HG02870 (cell line): ENCODE data around the gene ENTPD1.
"Not testable (repeated sequence)": the region's sequence is repeated elsewhere in the genome, so short reads cannot be mapped to it uniquely, and the experiment has no call there.

Source experiments
- ATAC-seq: cut with Tn5 transposase; IDR thresholded peaks from one replicate; pipeline ENCODE4 v1.9.1; 2021; ENCODE audit warnings: mild to moderate bottlenecking, moderate library complexity; ENCODE audit not compliant: unreplicated experiment

Gene ENTPD1

GRCh38 chr10:95758351-95759025 is 2.5 kb downstream of the ENTPD1 start:
- ATAC-seq: peak; percentile 46

GRCh38 chr10:95759233-95759826 is 3.4 kb downstream of the ENTPD1 start:
- no peak for ATAC-seq

- no peak for ATAC-seq
Observed at GRCh38 chr10:95761939-95762492, 6.1 kb downstream of the ENTPD1 start.

- peak; percentile 95 for ATAC-seq
Observed at GRCh38 chr10:95767884-95768556, 12.1 kb downstream of the ENTPD1 start.

- no peak for ATAC-seq
Observed at GRCh38 chr10:95770084-95770720, 14.2 kb downstream of the ENTPD1 start.

- ATAC-seq: not testable (repeated sequence)
Observed at GRCh38 chr10:95773454-95773853, 17.5 kb downstream of the ENTPD1 start.

GRCh38 chr10:95777638-95778037 is 21.7 kb downstream of the ENTPD1 start:
- not testable (repeated sequence) for ATAC-seq

GRCh38 chr10:95782318-95782717 is 26.4 kb downstream of the ENTPD1 start:
- ATAC-seq: no peak

- peak; percentile 42 for ATAC-seq
Observed at GRCh38 chr10:95783741-95784140, 27.8 kb downstream of the ENTPD1 start.

- ATAC-seq: no peak
Observed at GRCh38 chr10:95784279-95784913, 28.4 kb downstream of the ENTPD1 start.

GRCh38 chr10:95785317-95785716 is 29.4 kb downstream of the ENTPD1 start:
- ATAC-seq: peak; percentile 39

GRCh38 chr10:95785942-95786669 is 30.1 kb downstream of the ENTPD1 start:
- no peak for ATAC-seq

- ATAC-seq: no peak
Observed at GRCh38 chr10:95787447-95787846, 31.5 kb downstream of the ENTPD1 start.

GRCh38 chr10:95788830-95789229 is 32.9 kb downstream of the ENTPD1 start:
- ATAC-seq: no peak

- ATAC-seq: no peak
Observed at GRCh38 chr10:95789902-95790301, 33.9 kb downstream of the ENTPD1 start.

GRCh38 chr10:95790982-95791381 is 35.0 kb downstream of the ENTPD1 start:
- peak; percentile 39 for ATAC-seq

- no peak for ATAC-seq
Observed at GRCh38 chr10:95791425-95791979, 35.5 kb downstream of the ENTPD1 start.

- ATAC-seq: no peak
Observed at GRCh38 chr10:95792211-95792780, 36.3 kb downstream of the ENTPD1 start.

GRCh38 chr10:95792874-95793285 is 36.9 kb downstream of the ENTPD1 start:
- ATAC-seq: no peak
